Astrocyte of the cerebellum (primary cell): ENCODE results near the gene PRKAR1B.

Experiments used
- DNase-seq: peaks from one replicate; pipeline ENCODE4 v3.0.0-alpha.2; 2011; ENCODE audit warnings: low read depth
- H3K4me3 ChIP-seq: 2 replicates; pipeline ENCODE4 v1.5.1; 2011; ENCODE audit warnings: mild to moderate bottlenecking, low read depth, low read length, moderate library complexity
- CTCF ChIP-seq: IDR thresholded peaks from 2 replicates; pipeline ENCODE4 v1.5.1; 2012; ENCODE audit warnings: low read length, low read depth, moderate library complexity, mild to moderate bottlenecking; ENCODE audit errors: missing control alignments
- in situ Hi-C: cut with HindIII; loops from 2 replicates; pipeline ENCODE4 v1.10.0; 2017; ENCODE audit warnings: low sequenced_read_pairs

PRKAR1B gene

GRCh38 chr7:534075-534474, 193.0 kb downstream of the PRKAR1B start:
- in situ Hi-C loops = no loop called here
- no peak for TF ChIP-seq CTCF
- DNase-seq = no peak
- no peak overlapping the region for H3K4me3 ChIP-seq

DNA sequence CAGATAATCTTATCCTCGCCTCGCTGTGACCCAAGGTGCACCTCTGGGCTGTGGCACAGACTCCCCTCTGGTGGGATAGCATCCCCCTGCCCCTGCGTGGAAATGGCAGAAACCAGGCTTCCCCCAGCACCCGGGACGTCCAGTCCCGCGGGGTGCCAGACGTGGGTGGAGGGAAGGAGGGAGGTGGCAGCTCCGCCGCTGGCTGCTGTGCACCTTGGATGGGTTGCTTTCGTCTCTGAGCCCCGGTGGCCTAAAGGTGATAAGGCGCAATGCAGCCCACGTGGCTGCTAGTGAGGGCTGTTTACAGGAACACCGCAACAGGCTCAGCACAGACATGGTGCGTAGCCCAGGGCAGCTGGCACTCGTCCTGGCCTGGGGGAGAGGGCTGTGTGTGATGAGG, 193.8 kb downstream of the PRKAR1B start:
- no peak for TF ChIP-seq CTCF
- in situ Hi-C loops = no loop called here
- H3K4me3 ChIP-seq = no peak overlapping the region
- DNase-seq = no peak

- TF ChIP-seq CTCF = no peak
- H3K4me3 ChIP-seq = no peak overlapping the region
- no peak for DNase-seq
- in situ Hi-C loops = no loop called here
These were observed 194.5 kb downstream of the PRKAR1B start for GRCh38 chr7:532379-533143.

DNA sequence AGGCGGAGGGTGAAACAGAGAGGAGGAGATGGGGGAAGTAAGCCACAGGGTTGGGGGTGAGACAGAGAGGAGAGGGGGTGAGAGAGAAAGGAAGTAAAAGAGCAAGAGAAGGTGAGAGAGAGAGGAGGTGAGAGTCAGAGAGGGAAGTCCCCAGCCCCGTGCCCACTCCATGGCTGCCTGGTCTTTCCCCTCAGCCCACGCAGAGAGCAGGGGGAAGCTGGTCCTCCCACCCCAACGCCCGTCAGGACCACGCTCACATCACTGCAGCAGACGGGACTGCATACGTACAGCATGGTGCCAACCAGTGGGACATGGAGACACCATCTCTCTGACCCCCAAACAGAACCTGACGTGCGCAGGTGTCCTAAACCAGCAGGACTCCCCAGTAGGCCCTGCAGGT, 195.3 kb downstream of the PRKAR1B start:
- DNase-seq = no peak
- no peak overlapping the region for H3K4me3 ChIP-seq
- TF ChIP-seq CTCF = no peak
- in situ Hi-C loops = no loop called here

DNA sequence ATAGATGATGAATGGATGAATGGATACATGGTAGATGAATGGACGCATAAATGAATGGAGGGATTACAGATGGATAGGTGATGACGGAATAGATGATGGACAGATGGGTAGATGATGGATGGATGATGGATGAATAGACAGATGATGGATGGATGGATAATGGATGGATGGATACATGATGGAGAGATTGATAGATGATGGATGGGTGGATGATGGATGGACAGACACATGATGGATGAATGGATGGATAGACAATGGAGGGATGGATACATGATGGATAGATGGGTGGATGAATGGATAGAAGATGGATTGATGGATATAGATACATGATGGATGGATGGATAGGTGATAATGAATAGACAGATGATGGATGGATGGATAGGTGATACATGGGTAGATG, 198.6 kb downstream of the PRKAR1B start:
- no peak for DNase-seq
- TF ChIP-seq CTCF = no peak
- in situ Hi-C loops = no loop called here
- no peak overlapping the region for H3K4me3 ChIP-seq

DNA sequence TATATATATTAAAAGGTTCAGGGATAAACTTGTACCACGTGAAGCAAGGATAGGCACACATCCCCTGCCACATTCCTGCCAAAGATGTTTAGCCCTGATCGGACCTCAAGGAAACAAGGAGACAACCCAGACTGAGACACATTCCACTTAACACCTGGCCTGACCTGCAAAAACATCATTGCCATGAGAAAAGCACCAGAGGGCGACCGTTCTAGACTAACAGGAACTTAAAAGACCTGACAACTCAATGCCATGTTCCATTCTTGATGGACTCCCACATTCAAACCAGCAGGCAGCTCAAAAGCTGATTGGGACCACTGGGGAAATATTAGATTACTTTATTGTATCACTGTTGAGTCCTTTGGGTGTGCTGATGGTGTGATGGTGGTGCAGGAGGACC, 199.4 kb downstream of the PRKAR1B start:
- in situ Hi-C loops = no loop called here
- no peak for DNase-seq
- TF ChIP-seq CTCF = no peak
- no peak overlapping the region for H3K4me3 ChIP-seq

- in situ Hi-C loops = no loop called here
- TF ChIP-seq CTCF = no peak
- no peak overlapping the region for H3K4me3 ChIP-seq
- no peak for DNase-seq
These were observed 200.5 kb downstream of the PRKAR1B start for GRCh38 chr7:526460-527034.
